Breast epithelium (tissue), 4 donors: ENCODE results near the gene HNRNPH1. TPM values are rescaled to one million over a fixed set of nuclear protein-coding genes. Genes with fewer than 3 reads are reported as not detected.
A peak's percentile ranks its signal among the peaks of the same experiment; 100 is the strongest.

ENCODE experiments used
- DNase-seq, 2 donors: peaks; one replicate each; pipeline ENCODE4 v3.0.0-alpha.2; 2019; ENCODE audit warnings: low spot score in 2 of 2
- H3K27ac ChIP-seq, 2 donors: fragments of 200-600 bp; sonication (generic) in 1 of 2; one replicate each; pipeline ENCODE4 v1.5.1; 2016 to 2019; ENCODE audit warnings: mild to moderate bottlenecking in 1 of 2
- H3K27me3 ChIP-seq, 2 donors: fragments of 200-600 bp; sonication (generic) in 1 of 2; one replicate each; pipeline versions ENCODE4 v1.5.1 to v1.6.0; 2017 to 2019; ENCODE audit warnings: control low read depth in 1 of 2, mild to moderate bottlenecking in 1 of 2
- H3K36me3 ChIP-seq: fragments of 200-600 bp; one replicate; pipeline ENCODE4 v1.5.1; 2019
- H3K4me1 ChIP-seq, 2 donors: fragments of 200-600 bp; sonication (generic); one replicate each; pipeline ENCODE4 v1.5.1; 2016 to 2019; ENCODE audit warnings: control low read depth in 1 of 2
- H3K4me3 ChIP-seq, 3 donors: fragments of 200-600 bp; sonication (generic); 1 replicate in 2 of 3; 2 replicates in 1 of 3; pipeline ENCODE4 v1.5.1; 2016 to 2019; ENCODE audit warnings: mild to moderate bottlenecking in 3 of 3, moderate library complexity in 2 of 3
- H3K9me3 ChIP-seq, 2 donors: fragments of 200-600 bp; sonication (generic) in 1 of 2; one replicate each; pipeline ENCODE4 v1.5.1; 2016 to 2019; ENCODE audit warnings: control low read depth in 1 of 2
- CTCF ChIP-seq, 3 donors: fragments of 450-650 bp; IDR thresholded peaks; one replicate each; pipeline ENCODE4 v1.5.1; 2016 to 2017; ENCODE audit warnings: antibody characterized with exemption in 3 of 3, mild to moderate bottlenecking in 3 of 3, moderate library complexity in 3 of 3
- POLR2A ChIP-seq: fragments of 450-650 bp; IDR thresholded peaks from one replicate; pipeline ENCODE4 v1.6.1; 2016; ENCODE audit warnings: antibody characterized with exemption, mild to moderate bottlenecking, moderate library complexity
- POLR2AphosphoS5 ChIP-seq, 3 donors: sonication (generic); formaldehyde crosslinking; IDR thresholded peaks; one replicate each; pipeline ENCODE4 v1.6.1; 2017; ENCODE audit warnings: antibody characterized with exemption in 3 of 3
- intact Hi-C: fragments of 100-400 bp; cut with DNase I; formaldehyde crosslinking; loops from one replicate; pipeline ENCODE4 v1.15.1; 2023; ENCODE audit warnings: low total_unique reads
- total RNA-seq, 3 donors: library from RNA; depleted of rRNA; stranded (reverse); fragments of >200 nt; gene quantifications; one replicate each; pipeline ENCODE4 v1.1.0, GENCODE V29; 2016

Gene HNRNPH1
- total RNA-seq, 3 donors from 2014 or later: 577 to 931 (median 621) TPM

- no peak for DNase-seq
- Histone ChIP-seq H3K4me1 (peaks cover 0 to 17% of the 10 kb centered on the region in 2 donors), H3K4me3 (no peak overlapping the region), H3K27ac (no peak overlapping the region), H3K27me3 (no peaks in the 10 kb centered on the region), H3K36me3 (peaks cover 5% of the 10 kb centered on the region), H3K9me3 (no peaks in the 10 kb centered on the region)
- TF ChIP-seq POLR2A (no peak), POLR2AphosphoS5 (IDR thresholded peaks at IDR 0.05) (no peak), CTCF (IDR thresholded peaks at IDR 0.05) (no peak)
- intact Hi-C loops: no loop called here
Observed at GRCh38 chr5:179615203-179615602, 8.3 kb downstream of the HNRNPH1 start.

- no peak for DNase-seq
- Histone ChIP-seq H3K4me1 (peaks cover 0 to 12% of the 10 kb centered on the region in 2 donors), H3K27me3 (no peaks in the 10 kb centered on the region), H3K27ac (no peak overlapping the region), H3K36me3 (peaks cover 5% of the 10 kb centered on the region), H3K9me3 (no peaks in the 10 kb centered on the region), H3K4me3 (no peak overlapping the region)
- TF ChIP-seq CTCF (IDR thresholded peaks at IDR 0.05) (no peak), POLR2AphosphoS5 (IDR thresholded peaks at IDR 0.05) (no peak), POLR2A (no peak)
- intact Hi-C loops: no loop called here
Observed at GRCh38 chr5:179614745-179615144, 8.7 kb downstream of the HNRNPH1 start.

GRCh38 chr5:179613460-179614071 is 9.9 kb downstream of the HNRNPH1 start:
- H3K4me3 ChIP-seq: no peak overlapping the region
- no peaks in the 10 kb centered on the region for H3K27me3 ChIP-seq
- peaks cover 0 to 2% of the 10 kb centered on the region in 2 donors for H3K4me1 ChIP-seq
- intact Hi-C loops: no loop called here
- no peak overlapping the region for H3K27ac ChIP-seq
- H3K9me3 ChIP-seq: no peaks in the 10 kb centered on the region
- peaks cover 5% of the 10 kb centered on the region for H3K36me3 ChIP-seq
- no peak for TF ChIP-seq CTCF (IDR thresholded peaks at IDR 0.05)
- no peak for TF ChIP-seq POLR2A
- no peak for TF ChIP-seq POLR2AphosphoS5 (IDR thresholded peaks at IDR 0.05)
- DNase-seq: no peak

GRCh38 chr5:179612577-179613459 is 10.7 kb downstream of the HNRNPH1 start:
- TF ChIP-seq CTCF (IDR thresholded peaks at IDR 0.05) (no peak), POLR2A (no peak)
- H3K9me3 ChIP-seq: no peaks in the 10 kb centered on the region
- no peak for DNase-seq
- H3K27ac ChIP-seq: no peak overlapping the region
- H3K36me3 ChIP-seq: peaks cover 5% of the 10 kb centered on the region
- H3K27me3 ChIP-seq: no peaks in the 10 kb centered on the region
- no peaks in the 10 kb centered on the region for H3K4me1 ChIP-seq
- no peak overlapping the region for H3K4me3 ChIP-seq
- intact Hi-C loops: no loop called here

GRCh38 chr5:179610903-179611265 is 12.6 kb downstream of the HNRNPH1 start:
- no peak for DNase-seq
- H3K27ac ChIP-seq: peak overlapping the region in 1 of 2 donors; percentile 23
- no peaks in the 10 kb centered on the region for H3K9me3 ChIP-seq
- H3K4me1 ChIP-seq: no peaks in the 10 kb centered on the region
- H3K4me3 ChIP-seq: no peak overlapping the region
- H3K36me3 ChIP-seq: no peaks in the 10 kb centered on the region
- H3K27me3 ChIP-seq: no peaks in the 10 kb centered on the region
- TF ChIP-seq POLR2AphosphoS5 (IDR thresholded peaks at IDR 0.05): no peak
- TF ChIP-seq POLR2A: no peak
- no peak for TF ChIP-seq CTCF (IDR thresholded peaks at IDR 0.05)
- intact Hi-C loops: no loop called here
